CD4-positive, alpha-beta T cell (primary cell): ENCODE data around the gene MAN2A2. TPM values are rescaled to one million over a fixed set of nuclear protein-coding genes. Genes with fewer than 3 reads are reported as not detected.
"Not testable (repeated sequence)": the region's sequence is repeated elsewhere in the genome, so short reads cannot be mapped to it uniquely, and the experiment has no call there.

Experiments used
- ATAC-seq: fragments of 200-7000 bp; cut with Tn5 transposase; one replicate; pipeline ENCODE4 v1.10.0; 2022; ENCODE audit warnings: mild to moderate bottlenecking; ENCODE audit not compliant: poor library complexity
- CTCF ChIA-PET: fragments of 350-600 bp; sonication (Branson Sonifier 250); formaldehyde crosslinking; loops from one replicate; lab custom pipeline; 2021; ENCODE audit warnings: antibody characterized with exemption, inconsistent platforms; lab: Charles Lee
- POLR2A ChIA-PET: fragments of 350-600 bp; sonication (Branson Sonifier 250); formaldehyde crosslinking; loops from one replicate; lab custom pipeline; 2021; ENCODE audit warnings: antibody characterized with exemption, inconsistent platforms; lab: Charles Lee
- DNase-seq, 14 experiments: peaks; one replicate each; pipeline ENCODE4 v3.0.0-alpha.2; 2013 to 2020; ENCODE audit warnings: mixed read lengths in 2 of 14
- H3K27ac ChIP-seq, 2 donors: one replicate each; pipeline versions ENCODE4 v1.5.1 to v1.7.0; 2013; ENCODE audit warnings: low read length in 2 of 2, low read depth in 1 of 2, mild to moderate bottlenecking in 1 of 2
- H3K27me3 ChIP-seq, 2 experiments: 1 replicate in 1 of 2; 2 replicates in 1 of 2; pipeline versions ENCODE4 v1.6.1 to v1.7.0; 2013; ENCODE audit warnings: low read length in 2 of 2, control low read depth in 1 of 2, mild to moderate bottlenecking in 1 of 2, moderate library complexity in 1 of 2; ENCODE audit not compliant: insufficient read depth in 2 of 2, control insufficient read depth in 1 of 2
- H3K36me3 ChIP-seq: one replicate; pipeline ENCODE4 v1.6.1; 2013; ENCODE audit warnings: low read length, control low read depth; ENCODE audit not compliant: insufficient read depth
- H3K4me1 ChIP-seq: one replicate; pipeline ENCODE4 v1.6.1; 2013; ENCODE audit warnings: low read length, control low read depth; ENCODE audit not compliant: insufficient read depth
- H3K4me3 ChIP-seq: one replicate; pipeline ENCODE4 v1.5.1; 2013; ENCODE audit warnings: mild to moderate bottlenecking, low read length, moderate library complexity
- H3K9me3 ChIP-seq, 2 experiments: 1 replicate in 1 of 2; 2 replicates in 1 of 2; pipeline versions ENCODE4 v1.6.1 to v1.7.0; 2013; ENCODE audit warnings: low read length in 2 of 2, mild to moderate bottlenecking in 2 of 2, control low read depth in 1 of 2, moderate library complexity in 1 of 2; ENCODE audit not compliant: control insufficient read depth in 1 of 2, insufficient read depth in 1 of 2
- H3K27ac Mint-ChIP-seq: one replicate; pipeline ENCODE4 v1.8.0; 2020; ENCODE audit warnings: mixed read lengths
- H3K27me3 Mint-ChIP-seq: one replicate; pipeline ENCODE4 v1.8.0; 2021; ENCODE audit warnings: mixed read lengths
- H3K36me3 Mint-ChIP-seq: one replicate; pipeline ENCODE4 v1.8.0; 2021; ENCODE audit warnings: low read depth, mixed read lengths
- H3K4me1 Mint-ChIP-seq: one replicate; pipeline ENCODE4 v1.8.0; 2021; ENCODE audit warnings: low read depth, mixed read lengths
- H3K4me3 Mint-ChIP-seq: one replicate; pipeline ENCODE4 v1.8.0; 2020; ENCODE audit warnings: mild to moderate bottlenecking, mixed read lengths
- H3K9me3 Mint-ChIP-seq: one replicate; pipeline ENCODE4 v1.8.0; 2020; ENCODE audit warnings: mixed read lengths
- intact Hi-C, 2 experiments: fragments of 100-400 bp; cut with DNase I in 1 of 2; cut with micrococcal nuclease in 1 of 2; formaldehyde crosslinking; loops; one replicate each; pipeline versions ENCODE4 v1.15.1 to v1.9.0; 2023 to 2025; cut with DNase I, micrococcal nuclease
- total RNA-seq, 174 experiments: library from RNA in 2 of 174; stranded (reverse) in 2 of 174; gene quantifications; one replicate each; pipeline ENCODE4 v1.2.3 and lab custom pipeline; 2021 to 2026
- TF ChIP-seq, protein P1 (sequence below): fragments of 200-600 bp; IDR thresholded peaks from one replicate; pipeline ENCODE4 v1.8.0; 2022; ENCODE audit warnings: antibody characterized with exemption, mild to moderate bottlenecking

Gene MAN2A2
- total RNA-seq, 2 experiments from 2014 or later = 125 to 128 TPM

DNA sequence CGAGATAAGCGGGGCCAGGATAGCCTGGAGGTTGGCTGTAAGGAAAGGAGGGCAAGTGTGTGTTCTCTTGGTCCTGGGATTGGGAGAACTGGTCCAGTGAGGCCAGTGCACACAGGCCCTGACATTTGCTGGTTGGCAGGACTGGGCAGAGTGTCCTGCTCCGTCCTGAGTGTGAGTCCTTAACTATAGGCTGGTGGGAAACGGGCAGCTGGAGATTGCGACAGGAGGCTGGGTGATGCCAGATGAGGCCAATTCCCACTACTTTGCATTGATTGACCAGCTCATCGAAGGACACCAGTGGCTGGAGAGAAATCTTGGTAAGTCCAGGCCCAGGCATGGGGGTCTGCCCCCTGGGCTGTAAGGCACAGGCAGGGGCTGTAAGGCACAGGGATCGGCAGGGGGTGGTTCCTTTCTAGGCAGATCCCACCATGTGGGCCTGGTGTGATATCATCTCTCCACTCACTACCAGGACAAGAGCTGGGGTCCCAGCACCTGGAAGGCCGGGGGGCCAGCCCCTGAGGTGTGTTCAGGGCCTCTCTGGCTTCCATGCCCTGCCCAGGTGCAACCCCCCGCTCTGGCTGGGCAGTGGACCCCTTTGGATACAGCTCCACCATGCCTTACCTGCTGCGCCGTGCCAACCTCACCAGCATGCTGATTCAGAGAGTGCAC is 3.2 kb downstream of the MAN2A2 start:
- peaks cover 19% of the 10 kb centered on the region for H3K4me1 ChIP-seq
- ATAC-seq (no peak), DNase-seq (no peak)
- TF ChIP-seq, protein P1, sequence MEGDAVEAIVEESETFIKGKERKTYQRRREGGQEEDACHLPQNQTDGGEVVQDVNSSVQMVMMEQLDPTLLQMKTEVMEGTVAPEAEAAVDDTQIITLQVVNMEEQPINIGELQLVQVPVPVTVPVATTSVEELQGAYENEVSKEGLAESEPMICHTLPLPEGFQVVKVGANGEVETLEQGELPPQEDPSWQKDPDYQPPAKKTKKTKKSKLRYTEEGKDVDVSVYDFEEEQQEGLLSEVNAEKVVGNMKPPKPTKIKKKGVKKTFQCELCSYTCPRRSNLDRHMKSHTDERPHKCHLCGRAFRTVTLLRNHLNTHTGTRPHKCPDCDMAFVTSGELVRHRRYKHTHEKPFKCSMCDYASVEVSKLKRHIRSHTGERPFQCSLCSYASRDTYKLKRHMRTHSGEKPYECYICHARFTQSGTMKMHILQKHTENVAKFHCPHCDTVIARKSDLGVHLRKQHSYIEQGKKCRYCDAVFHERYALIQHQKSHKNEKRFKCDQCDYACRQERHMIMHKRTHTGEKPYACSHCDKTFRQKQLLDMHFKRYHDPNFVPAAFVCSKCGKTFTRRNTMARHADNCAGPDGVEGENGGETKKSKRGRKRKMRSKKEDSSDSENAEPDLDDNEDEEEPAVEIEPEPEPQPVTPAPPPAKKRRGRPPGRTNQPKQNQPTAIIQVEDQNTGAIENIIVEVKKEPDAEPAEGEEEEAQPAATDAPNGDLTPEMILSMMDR = no peak
- peaks cover 61% of the 10 kb centered on the region for H3K36me3 ChIP-seq
- intact Hi-C loops = no loop called here
- ChIA-PET POLR2A (interaction anchor here (1.0 to 7.9 kb wide), 2 partner anchors 26 to 48 kb away, joined by 3 to 232 read pairs; partner anchors contain the start of genes HDDC3, RCCD1 and UNC45A), CTCF (interaction anchor here (6.2 kb wide), 1 partner anchor 27 kb away, joined by 88 read pairs; the partner anchor contains the start of genes HDDC3 and UNC45A)
- no peaks in the 10 kb centered on the region for H3K27me3 Mint-ChIP-seq
- no peaks in the 10 kb centered on the region for H3K27me3 ChIP-seq
- H3K27ac Mint-ChIP-seq = no peak overlapping the region
- no peaks in the 10 kb centered on the region for H3K9me3 Mint-ChIP-seq
- H3K4me1 Mint-ChIP-seq = peaks cover 31% of the 10 kb centered on the region
- peaks cover 59% of the 10 kb centered on the region for H3K36me3 Mint-ChIP-seq
- H3K27ac ChIP-seq = no peak overlapping the region
- no peak overlapping the region for H3K4me3 ChIP-seq
- H3K4me3 Mint-ChIP-seq = no peak overlapping the region
- no peaks in the 10 kb centered on the region for H3K9me3 ChIP-seq

GRCh38 chr15:90907051-90907660 is 4.1 kb downstream of the MAN2A2 start:
- TF ChIP-seq, protein P1 = no peak

GRCh38 chr15:90907838-90908507 is 4.9 kb downstream of the MAN2A2 start:
- ATAC-seq (no peak), DNase-seq (no peak)
- Mint-ChIP-seq H3K27ac (no peak overlapping the region), H3K36me3 (peaks cover 75% of the 10 kb centered on the region), H3K27me3 (no peaks in the 10 kb centered on the region), H3K4me1 (peaks cover 20% of the 10 kb centered on the region), H3K4me3 (no peak overlapping the region), H3K9me3 (no peaks in the 10 kb centered on the region)
- Histone ChIP-seq H3K27ac (no peak overlapping the region), H3K4me3 (no peak overlapping the region), H3K9me3 (no peaks in the 10 kb centered on the region), H3K4me1 (peaks cover 12% of the 10 kb centered on the region), H3K27me3 (no peaks in the 10 kb centered on the region), H3K36me3 (peaks cover 77% of the 10 kb centered on the region)
- POLR2A ChIA-PET = no interaction called here
- CTCF ChIA-PET = no interaction called here
- intact Hi-C loops = no loop called here
- TF ChIP-seq, protein P1 = no peak

More at GRCh38 chr15:90907051-90907660, 4.1 kb downstream of the MAN2A2 start:
- ATAC-seq (no peak), DNase-seq (no peak)
- Histone ChIP-seq H3K27ac (no peak overlapping the region), H3K4me1 (peaks cover 13% of the 10 kb centered on the region), H3K4me3 (no peak overlapping the region), H3K27me3 (no peaks in the 10 kb centered on the region), H3K9me3 (no peaks in the 10 kb centered on the region), H3K36me3 (peaks cover 69% of the 10 kb centered on the region)
- H3K4me3 Mint-ChIP-seq = no peak overlapping the region
- H3K36me3 Mint-ChIP-seq = peaks cover 67% of the 10 kb centered on the region
- ChIA-PET POLR2A (interaction anchor here (7.9 kb wide), 1 partner anchor 25 kb away, joined by 232 read pairs; the partner anchor contains the start of genes HDDC3 and UNC45A), CTCF (no interaction called here)
- H3K4me1 Mint-ChIP-seq = peaks cover 23% of the 10 kb centered on the region
- H3K9me3 Mint-ChIP-seq = no peaks in the 10 kb centered on the region
- H3K27me3 Mint-ChIP-seq = no peaks in the 10 kb centered on the region
- intact Hi-C loops = no loop called here
- no peak overlapping the region for H3K27ac Mint-ChIP-seq

- peaks cover 90% of the 10 kb centered on the region for H3K36me3 ChIP-seq
- peaks cover 11% of the 10 kb centered on the region for H3K4me1 Mint-ChIP-seq
- H3K27me3 ChIP-seq, ATAC-seq, intact Hi-C loops, H3K4me3 Mint-ChIP-seq, DNase-seq, H3K4me1 ChIP-seq, H3K9me3 ChIP-seq, H3K4me3 ChIP-seq, H3K9me3 Mint-ChIP-seq, H3K27me3 Mint-ChIP-seq, CTCF ChIA-PET, POLR2A ChIA-PET, H3K27ac ChIP-seq, H3K27ac Mint-ChIP-seq: not testable (repeated sequence)
- peaks cover 81% of the 10 kb centered on the region for H3K36me3 Mint-ChIP-seq
Measured at GRCh38 chr15:90909449-90909848, 6.3 kb downstream of the MAN2A2 start.
